Stimulated activated CD8-positive, alpha-beta memory T cell treated with anti-CD3 and anti-CD28 coated beads, Interleukin-2, amount 100 ng/mL, for 1 hour (primary cell): Measurements from ENCODE around the gene UAP1L1.

Experiments
- DNase-seq, 2 donors: peaks; one replicate each; pipeline ENCODE4 v3.0.0-alpha.2; 2020; ENCODE audit warnings: low read depth in 2 of 2

Gene UAP1L1

DNA sequence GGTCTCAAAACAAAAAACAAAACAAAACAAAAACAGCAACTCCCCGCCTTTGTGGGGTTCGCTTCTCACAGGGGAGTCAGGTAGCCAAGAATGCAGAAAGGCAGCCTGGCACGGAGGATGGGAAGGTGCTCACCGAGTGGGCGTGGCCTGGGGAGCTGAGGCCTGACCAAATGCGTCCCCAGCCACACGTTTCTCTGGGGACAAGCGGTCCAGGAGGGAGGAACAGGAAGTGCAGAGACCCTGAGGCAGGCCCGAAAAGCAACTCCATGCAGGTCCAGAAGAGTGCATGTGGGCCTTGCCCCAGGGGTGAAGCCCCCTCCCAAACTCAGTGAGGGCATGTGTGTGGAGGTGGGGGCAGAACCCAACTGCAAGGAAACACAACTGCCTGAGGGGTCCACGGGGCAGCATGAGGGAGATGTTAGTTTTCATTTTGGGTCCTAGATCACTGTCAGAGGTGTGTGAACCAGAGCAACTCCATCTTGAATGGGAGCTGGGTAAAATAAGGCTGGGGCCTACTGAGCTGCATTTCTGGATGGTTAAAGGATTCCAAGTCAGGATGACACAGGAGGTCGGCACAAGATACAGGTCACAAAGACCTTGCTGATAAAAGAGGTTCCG is 2.6 kb upstream of the UAP1L1 start:
- no peak for DNase-seq

DNA sequence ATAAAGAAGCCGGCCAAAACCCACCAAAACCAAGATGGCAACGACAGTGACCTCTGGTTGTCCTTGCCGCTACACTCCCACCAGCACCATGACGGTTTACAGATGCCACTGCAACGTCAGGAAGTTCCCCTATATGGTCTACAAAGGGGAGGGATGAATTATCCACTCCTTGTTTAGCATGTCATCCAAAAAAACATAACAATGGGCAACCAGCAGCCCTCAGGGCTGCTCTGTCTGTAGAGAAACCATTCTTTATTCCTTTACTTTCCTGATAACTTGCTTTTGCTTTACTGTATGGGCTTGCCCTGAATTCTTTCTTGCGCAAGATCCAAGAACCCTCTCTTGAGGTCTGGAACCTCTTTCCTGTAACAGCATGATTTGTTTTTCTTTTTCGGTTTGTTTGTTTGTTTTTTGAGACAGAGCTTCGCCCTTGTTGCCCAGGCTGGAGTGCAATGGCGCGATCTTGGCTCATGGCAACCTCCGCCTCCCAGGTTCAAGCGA is 2.0 kb upstream of the UAP1L1 start:
- DNase-seq = no peak

DNA sequence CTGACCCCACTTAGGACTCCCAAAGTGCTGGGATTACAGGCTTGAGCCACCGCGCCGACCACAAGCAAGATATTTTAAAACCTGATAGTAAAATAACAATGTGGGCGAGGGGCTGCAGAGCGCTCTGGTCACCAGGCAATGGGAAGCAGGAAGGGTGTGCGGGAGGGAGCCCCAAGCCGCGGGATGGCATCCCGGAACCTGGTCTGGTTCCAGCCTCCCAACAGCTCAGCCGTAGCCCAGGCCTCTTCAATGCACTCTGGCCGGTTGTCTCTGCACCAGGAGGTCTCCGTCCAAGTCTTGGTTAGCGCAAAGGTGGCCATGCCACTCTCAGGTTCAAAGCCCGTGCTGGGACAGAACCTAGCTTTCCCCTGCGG is 694 bp upstream of the UAP1L1 start:
- no peak for DNase-seq

DNA sequence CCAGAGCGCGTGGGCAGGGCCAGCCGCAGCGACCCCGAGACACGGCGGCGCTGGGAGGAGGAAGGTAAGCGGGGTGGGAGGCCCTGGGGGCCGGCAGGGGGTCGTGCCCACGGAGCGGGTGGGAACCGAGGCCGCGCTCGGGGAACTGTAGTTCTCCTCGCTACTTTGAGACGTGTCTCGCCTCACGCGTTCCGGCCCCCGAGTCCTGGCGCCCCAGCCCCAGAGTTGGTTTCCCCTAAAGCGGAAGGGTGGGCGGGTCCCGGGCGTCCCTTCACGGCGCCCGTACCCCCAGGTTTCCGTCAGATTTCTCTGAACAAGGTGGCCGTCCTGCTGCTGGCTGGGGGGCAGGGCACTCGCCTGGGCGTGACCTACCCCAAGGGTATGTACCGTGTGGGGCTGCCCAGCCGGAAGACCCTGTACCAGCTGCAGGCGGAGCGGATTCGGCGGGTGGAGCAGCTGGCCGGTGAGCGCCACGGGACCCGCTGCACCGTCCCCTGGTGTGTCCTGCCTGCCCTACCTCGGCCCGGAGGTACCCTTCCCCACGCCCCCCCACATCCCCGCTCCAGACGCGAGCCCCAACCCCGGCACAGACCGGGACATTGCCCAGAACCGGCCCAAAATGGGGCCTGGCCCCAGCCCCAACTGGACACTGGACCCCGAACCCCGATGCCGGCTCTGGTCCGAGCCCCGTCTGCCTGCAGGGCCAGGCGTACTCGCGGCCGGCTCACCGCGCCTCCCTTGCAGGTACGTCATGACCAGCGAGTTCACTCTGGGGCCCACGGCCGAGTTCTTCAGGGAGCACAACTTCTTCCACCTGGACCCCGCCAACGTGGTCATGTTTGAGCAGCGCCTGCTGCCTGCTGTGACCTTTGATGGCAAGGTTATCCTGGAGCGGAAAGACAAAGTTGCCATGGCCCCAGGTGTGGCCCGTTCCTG is 709 bp downstream of the UAP1L1 start:
- peak in 1 of 2 donors; percentile 26 for DNase-seq

DNA sequence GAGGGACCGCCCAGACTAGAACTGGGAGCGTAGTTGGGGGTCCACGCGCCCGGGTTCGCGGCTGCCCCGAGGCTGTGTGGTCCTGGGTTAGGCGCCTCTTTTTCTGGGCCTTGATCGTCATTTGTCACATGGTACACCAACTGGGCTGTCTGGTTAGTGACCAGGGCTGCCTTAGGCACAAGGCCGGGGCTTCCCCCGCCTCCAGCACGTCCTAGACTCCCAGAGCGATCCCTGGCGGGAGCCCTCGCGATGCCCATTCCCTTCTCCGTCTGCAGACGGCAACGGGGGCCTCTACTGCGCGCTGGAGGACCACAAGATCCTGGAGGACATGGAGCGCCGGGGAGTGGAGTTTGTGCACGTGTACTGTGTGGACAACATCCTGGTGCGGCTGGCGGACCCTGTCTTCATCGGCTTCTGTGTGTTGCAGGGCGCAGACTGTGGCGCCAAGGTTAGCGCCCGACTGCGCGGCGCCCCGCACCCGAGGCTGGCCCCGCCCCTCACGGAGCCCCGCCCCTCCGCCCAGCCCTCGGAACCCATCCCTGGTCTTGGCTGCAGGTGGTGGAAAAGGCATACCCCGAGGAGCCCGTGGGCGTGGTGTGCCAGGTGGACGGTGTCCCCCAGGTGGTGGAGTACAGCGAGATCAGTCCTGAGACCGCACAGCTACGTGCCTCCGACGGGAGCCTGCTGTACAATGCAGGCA is 1.5 kb downstream of the UAP1L1 start:
- DNase-seq = no peak

DNA sequence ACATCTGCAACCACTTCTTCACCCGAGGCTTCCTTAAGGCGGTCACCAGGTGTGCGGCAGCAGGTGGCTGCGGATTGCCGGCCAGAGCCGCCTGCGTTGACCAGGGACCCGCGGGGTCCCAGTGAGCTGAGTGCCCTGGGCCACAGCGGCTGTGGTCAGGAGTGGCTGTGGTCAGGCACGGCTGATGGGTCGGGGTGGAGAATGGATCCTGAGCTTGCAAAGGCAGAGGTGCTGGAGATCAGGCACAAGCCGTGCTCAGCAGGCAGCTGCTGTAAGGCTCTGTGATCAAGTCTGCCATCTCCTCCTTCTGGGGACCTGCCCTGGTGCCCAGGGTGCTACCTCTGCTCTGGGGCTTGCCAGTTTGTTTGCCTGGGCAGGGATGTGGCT is 2.1 kb downstream of the UAP1L1 start:
- no peak for DNase-seq

DNA sequence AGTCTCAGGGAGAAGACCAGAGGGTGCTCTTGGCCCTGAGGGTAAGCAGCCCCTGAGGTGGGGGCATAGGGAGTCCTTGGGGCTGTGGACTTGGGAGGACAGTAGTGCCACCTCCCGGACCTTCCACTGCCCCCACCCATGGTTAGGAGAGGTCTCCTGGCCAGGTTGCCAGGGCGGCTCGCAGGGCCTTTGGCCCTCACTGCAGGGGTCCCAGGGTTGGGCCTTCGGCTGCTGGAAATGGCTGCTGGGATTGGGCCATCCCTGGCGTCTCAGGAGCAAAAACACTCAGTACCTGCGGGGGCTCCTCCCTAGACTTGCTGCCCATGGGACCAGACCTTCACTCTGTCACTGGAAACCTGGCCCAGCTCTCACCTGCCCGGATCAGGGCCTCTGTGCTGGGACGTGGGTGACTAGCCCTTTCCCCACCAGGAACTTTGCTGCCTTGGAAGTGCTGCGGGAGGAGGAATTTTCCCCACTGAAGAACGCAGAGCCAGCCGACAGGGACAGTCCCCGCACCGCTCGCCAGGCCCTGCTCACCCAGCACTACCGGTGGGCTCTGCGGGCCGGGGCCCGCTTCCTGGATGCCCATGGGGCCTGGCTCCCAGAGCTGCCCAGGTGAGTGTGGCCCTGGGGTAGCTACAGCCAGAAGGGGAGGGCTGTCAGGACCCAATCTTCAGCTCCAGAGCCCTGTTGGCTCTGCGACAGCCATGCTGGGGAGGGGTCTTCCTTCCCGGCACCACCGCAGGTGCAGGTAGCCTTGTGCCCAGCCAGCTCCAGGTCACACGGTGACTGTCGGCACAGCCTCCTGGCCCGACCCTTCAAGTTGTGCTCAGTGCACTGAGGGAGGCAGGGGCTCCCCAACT is 3.2 kb downstream of the UAP1L1 start:
- no peak for DNase-seq

DNA sequence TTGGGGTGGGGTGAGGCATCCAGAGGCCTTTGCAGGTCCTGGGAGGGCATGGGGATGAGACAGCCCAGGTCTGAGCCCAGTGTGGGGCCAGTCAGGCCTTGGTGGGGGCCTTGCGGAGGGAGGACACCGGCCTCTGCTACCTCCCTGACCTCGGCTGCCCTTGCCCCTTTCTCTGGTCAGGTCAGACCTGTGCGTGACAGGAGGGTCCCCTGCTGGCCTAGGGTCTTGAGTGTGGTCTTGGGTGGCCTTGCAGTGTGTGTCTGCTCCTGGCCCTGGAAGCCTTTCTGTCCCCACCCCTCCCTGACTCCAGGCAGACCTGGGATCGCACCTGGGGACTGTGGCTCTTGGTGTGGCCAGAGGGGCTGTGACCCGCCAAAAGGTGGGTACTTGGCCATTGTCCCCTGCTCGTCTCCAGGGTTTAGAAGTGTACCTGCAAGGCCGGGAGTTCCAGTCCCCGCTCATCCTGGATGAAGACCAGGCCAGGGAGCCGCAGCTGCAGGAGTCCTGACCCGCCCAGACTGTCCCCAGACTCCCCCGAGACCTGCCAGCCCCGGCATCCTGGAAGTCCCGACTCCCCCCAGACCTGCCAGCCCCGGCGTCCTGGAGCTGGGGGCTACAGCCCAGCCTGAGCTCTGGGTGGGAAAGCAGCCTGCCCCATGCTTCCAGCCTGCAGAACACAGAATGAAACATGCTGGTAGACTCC is 5.1 kb downstream of the UAP1L1 start:
- DNase-seq = no peak

DNA sequence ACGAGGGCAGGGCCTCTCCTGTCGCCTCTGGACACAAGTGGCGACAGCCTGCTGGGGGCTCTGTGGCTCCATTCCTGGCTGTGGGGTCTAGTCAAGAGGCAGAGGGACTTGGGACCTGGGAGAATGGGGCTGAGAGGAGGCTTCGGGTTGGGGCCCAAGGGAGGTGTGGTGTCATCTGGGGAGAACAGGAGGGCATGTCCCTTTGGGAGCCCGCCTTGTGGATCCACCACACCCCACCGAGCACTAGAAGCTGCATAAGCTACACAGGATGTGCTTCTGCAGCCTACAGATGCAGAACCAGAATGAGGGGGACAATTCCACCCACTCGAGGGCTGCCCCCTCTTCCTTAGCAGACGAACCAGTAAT is 5.6 kb downstream of the UAP1L1 start:
- no peak for DNase-seq

DNA sequence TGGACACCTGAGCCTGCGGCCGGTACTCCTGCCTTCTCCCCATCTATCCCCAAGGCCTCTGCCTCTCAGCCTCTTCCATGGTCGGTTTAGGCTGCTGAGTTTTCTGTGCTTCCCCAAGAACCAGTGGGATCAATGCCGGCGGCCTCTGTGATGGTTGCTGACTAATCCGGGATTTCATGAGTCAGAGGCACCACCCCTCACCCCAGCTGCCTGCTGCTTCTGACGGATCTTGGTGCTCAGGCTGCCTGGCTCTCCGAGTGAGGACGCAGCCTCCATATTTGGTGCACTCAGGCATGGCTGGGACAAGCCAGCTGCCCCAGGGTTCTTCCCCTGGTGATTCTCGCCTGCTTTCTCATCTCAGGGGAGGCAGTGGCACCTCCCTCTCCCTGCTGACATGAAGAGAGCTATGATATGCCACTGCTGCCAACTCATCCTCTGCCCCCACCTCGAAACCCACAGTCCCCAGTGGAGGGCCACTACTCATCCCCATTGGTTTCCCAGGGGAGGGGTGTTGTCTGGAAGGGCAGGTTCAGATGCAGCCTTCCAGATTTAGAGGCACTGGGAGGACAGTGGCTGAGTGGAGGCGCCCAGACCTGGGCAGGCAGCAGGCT is 6.2 kb downstream of the UAP1L1 start:
- DNase-seq = no peak

DNA sequence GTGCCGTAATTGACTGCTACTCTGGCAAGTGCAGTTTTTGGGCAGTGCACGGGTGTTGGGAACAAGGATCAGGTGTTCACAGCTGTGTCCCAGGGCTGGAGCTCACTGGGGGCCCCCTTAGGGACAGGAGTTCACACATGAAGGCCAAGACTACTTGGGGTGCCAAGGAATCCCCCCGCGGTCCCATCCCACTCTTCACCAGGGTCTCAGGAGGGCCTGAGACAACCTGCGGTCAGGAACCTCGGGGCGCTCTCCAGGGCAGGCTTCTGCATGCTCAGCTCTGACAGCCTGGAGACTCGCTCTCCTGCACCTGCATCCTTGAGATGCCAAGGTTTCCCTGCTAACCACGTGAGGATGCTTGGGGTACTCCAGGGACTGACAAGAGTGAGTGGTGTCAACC is 7.2 kb downstream of the UAP1L1 start:
- DNase-seq = no peak

DNA sequence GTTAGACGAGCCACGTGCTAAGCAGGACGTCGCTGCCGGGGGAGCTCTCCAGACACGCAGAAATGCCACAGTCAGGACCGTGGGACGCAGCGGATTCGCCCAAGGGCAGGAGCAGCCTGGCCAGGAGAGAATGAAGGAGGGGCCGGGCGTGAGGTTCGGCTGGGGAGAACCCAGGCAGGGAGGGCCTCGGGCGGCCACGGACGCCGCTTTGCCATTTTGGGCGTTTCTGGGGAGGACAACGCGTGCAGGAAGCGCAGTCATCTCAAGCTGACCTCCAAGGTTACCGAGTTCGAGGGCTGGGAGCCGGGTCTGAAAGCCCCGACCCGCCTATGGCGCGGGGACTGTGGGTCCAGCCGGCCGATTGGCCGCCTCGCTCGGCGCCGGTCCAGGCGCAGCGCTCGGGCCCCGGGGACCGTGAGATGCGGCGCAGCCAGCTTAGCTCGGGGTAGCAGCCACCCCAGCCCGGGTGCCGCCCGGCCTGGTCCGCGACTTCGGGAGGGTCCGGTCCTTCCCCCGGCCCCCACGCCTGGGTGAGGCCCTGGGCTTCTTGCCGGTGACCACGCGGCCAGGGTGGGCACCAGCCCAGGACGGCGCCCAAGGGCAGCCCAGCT is 8.7 kb downstream of the UAP1L1 start:
- no peak for DNase-seq

DNA sequence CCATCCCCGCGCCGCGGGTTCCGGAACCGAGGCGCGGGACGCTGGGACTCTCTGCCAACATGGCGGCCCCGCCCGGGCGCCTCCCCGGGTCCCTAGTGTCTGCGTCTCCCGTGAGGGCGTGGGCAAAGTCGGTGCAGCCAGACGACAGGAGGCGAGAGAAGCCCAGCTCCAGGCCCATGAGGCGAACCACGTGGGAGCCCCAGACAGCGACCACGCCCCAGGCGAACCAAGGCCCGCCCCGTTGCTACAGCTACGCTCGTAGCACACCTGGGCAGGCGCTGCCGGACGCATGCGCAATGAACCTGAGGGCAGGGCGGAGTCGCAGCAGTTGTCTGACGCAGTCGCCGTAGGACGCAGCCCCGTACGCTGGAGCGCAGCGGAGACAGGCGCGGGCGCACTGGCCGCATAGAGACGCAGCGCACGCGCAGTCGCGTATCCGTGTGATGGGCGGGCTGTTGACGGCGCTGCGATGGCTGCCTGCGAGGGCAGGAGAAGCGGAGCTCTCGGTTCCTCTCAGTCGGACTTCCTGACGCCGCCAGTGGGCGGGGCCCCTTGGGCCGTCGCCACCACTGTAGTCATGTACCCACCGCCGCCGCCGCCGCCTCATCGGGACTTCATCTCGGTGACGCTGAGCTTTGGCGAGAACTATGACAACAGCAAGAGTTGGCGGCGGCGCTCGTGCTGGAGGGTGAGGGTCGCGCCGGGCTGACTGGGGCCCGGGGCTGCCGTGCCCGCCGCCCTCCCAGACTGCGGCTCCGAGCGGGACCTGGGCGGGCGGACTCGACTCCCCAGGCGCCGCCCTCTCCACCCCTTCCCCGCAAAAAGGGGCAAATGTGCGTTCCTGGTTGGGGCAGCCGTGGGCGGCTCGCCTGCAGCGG is 9.5 kb downstream of the UAP1L1 start, which contains the start of gene MAN1B1:
Gene MAN1B1 (plus strand): TSS at position 455 of the 878 bp plus-strand sequence. CDS start 15 bp downstream, at position 470.
- DNase-seq = peak; percentile 97 to 98

DNA sequence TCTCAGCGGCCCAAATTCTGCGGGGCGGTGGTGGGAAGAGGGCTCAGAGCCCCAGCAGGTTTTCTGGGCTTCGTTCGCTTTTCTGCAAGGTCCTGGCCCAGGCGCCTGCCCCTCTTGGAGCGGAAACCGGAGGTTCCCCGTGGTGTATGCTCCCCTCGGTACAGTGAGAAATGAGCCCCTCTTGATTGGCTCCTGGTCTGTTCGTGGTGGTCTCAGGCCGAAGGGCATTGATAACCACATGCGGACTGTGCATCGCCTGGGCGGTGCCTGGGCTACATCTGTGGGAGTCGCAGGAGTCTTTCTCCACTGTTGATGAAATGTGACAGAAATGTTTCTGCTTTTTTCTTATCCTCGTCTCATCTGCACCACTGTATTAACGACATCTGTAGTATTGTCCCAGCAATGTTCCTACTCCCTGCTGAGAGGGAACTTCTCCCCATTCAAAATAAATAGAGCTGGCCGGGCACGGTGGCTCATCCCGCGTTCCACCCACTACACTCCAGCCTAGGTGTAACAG is 10.2 kb downstream of the UAP1L1 start:
- DNase-seq = no peak

DNA sequence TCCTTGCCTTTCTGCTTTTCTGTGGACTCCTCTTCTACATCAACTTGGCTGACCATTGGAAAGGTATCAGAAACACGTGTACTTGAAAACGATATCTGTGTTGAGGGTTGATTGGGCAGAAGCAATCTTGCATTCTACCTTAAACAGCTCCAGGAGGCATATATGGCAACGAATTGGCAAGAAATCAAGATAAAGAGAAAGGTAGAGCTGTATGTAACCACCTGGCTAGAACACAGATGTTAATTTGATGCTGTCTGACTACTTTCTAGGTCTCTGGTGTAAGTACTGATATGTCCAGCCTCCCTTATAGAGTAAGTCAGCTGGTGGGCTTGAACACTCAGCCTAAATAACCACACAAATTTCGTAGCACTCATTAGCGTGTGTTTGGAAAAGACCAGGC is 10.8 kb downstream of the UAP1L1 start:
- DNase-seq = no peak

DNA sequence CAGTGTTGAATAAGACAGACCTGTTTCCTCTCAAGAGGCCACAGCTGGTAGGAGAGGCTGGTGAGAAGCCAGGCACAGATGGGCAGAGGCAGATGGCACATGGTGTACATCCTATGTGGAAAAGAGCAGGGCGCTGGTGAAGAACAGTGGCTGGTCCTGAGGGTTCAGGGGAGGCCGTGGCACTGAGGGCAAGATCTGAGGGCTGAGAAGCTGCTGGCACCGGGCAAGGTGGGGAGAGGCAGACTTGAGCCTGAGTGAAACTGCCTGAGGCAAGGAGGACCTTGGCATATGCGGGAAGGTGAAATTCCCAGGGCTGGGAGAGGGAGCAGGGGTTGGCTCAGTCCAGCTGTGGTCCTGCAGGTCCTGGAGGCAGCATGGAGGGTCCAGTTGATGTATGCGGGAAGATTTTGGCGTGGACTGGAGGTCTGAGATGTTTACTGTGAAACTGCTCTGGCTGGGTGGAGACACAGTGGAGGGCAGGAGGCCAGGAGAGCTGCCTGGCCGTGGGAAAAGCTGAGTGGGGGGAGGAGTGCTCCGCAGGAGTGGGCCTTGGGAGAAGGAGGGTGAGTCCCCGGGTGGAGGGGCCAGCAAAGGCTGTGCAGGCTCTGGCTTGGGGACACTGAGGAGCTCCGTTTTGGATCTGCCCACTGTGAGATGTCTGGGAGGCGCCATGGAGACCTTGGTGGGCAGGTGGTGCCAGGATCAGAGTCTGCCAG is 12.1 kb downstream of the UAP1L1 start:
- no peak for DNase-seq

DNA sequence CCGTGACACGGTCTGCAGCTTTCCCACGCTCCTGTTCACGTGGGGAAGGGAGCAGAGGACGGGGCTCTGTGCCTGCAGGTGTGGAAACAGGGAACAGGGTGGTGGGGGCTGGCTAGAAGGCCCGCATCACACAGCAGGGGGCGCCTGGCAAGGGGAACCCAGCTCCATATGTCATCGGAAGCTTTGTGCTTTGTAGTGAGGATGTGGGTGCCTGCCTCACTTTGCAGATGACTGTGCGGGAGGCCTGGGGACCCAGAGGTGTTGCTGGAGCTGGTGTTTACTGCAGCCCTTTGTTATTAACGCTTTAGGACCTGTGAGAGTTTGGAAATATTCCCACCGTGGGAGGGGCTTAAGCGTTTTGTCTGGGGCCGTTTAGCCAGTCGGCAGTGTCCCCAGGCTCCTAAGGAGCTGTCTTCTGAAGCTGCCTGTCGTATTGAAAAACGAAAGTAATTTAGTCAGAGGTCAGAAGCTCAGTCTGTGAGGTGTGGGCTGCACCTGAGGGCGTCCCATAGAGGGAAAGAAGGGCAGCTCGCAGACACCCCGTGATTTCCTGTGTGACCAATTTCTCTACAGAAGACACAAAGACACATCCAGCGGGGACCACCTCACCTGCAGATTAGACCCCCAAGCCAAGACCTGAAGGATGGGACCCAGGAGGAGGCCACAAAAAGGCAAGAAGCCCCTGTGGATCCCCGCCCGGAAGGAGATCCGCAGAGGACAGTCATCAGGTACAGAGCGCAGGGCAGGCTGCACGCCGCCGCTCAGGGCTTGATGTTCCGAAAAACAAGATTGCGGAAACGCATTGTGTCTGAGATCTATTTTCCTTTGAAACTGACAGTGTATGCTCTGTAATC is 18.6 kb downstream of the UAP1L1 start:
- peak; percentile 57 to 74 for DNase-seq
